Tongue (tissue), 2 donors: ENCODE data around the gene MAST4. TPM values are rescaled to one million over a fixed set of nuclear protein-coding genes. Genes with fewer than 3 reads are reported as not detected.

ENCODE experiments used
- DNase-seq: peaks from one replicate; pipeline ENCODE4 v3.0.0-alpha.2; 2015
- total RNA-seq: library from RNA; depleted of rRNA; stranded (reverse); fragments of >200 nt; gene quantifications from one replicate; pipeline ENCODE4 v1.2.3, GENCODE V29; 2014

Gene MAST4
- total RNA-seq, 1 donor from 2014 or later, result 44.4 TPM

- DNase-seq, result peak; percentile 45
Measured at GRCh38 chr5:67192719-67193438, 596.7 kb downstream of the MAST4 start.

GRCh38 chr5:67193439-67193807, 597.2 kb downstream of the MAST4 start:
- no peak for DNase-seq

GRCh38 chr5:67194166-67194565, 598.0 kb downstream of the MAST4 start:
- no peak for DNase-seq

- DNase-seq, result no peak
Measured at GRCh38 chr5:67195406-67196275, 599.4 kb downstream of the MAST4 start.

- peak; percentile 70 for DNase-seq
Measured at GRCh38 chr5:67196537-67197059, 600.4 kb downstream of the MAST4 start, which contains the start of gene CD180. Gene CD180, minus strand, starts transcription at chr5:67196799. Its CDS starts 158 bp downstream, at chr5:67196641.

GRCh38 chr5:67197536-67197935, 601.3 kb downstream of the MAST4 start:
- no peak for DNase-seq

GRCh38 chr5:67198917-67199316, 602.7 kb downstream of the MAST4 start:
- DNase-seq, result no peak

- no peak for DNase-seq
Measured at GRCh38 chr5:67199859-67200258, 603.7 kb downstream of the MAST4 start.

- no peak for DNase-seq
Measured at GRCh38 chr5:67200809-67201562, 604.8 kb downstream of the MAST4 start.

GRCh38 chr5:67201897-67202549, 605.8 kb downstream of the MAST4 start:
- no peak for DNase-seq

- DNase-seq, result no peak
Measured at GRCh38 chr5:67202828-67203227, 606.6 kb downstream of the MAST4 start.

GRCh38 chr5:67203701-67204074, 607.5 kb downstream of the MAST4 start:
- DNase-seq, result no peak

- DNase-seq, result no peak
Measured at GRCh38 chr5:67204821-67205220, 608.6 kb downstream of the MAST4 start.

GRCh38 chr5:67205981-67206380, 609.8 kb downstream of the MAST4 start:
- no peak for DNase-seq

- no peak for DNase-seq
Measured at GRCh38 chr5:67206461-67206860, 610.3 kb downstream of the MAST4 start.

GRCh38 chr5:67206929-67207328, 610.7 kb downstream of the MAST4 start:
- DNase-seq, result no peak

GRCh38 chr5:67208403-67208802, 612.2 kb downstream of the MAST4 start:
- DNase-seq, result no peak

- peak; percentile 88 for DNase-seq
Measured at GRCh38 chr5:67209141-67209771, 613.1 kb downstream of the MAST4 start.

- DNase-seq, result no peak
Measured at GRCh38 chr5:67211926-67212325, 615.7 kb downstream of the MAST4 start.

- DNase-seq, result no peak
Measured at GRCh38 chr5:67214036-67214435, 617.8 kb downstream of the MAST4 start.

- DNase-seq, result peak; percentile 57
Measured at GRCh38 chr5:67214707-67215447, 618.7 kb downstream of the MAST4 start.
